GM13977 (cell line): ENCODE data around the gene RNASEH2B.

ENCODE experiments used
- DNase-seq: peaks from one replicate; pipeline ENCODE4 v3.0.0; 2012; ENCODE audit warnings: low spot score
- in situ Hi-C: fragments of 300-500 bp; cut with MboI; formaldehyde crosslinking; loops from one replicate; pipeline ENCODE4 v1.12.0; 2022; ENCODE audit warnings: low sequenced_read_pairs, low pct_unique_long_range_greater_than_20kb, mixed read lengths, inconsistent platforms; ENCODE audit not compliant: unreplicated experiment
- TF ChIP-seq, protein P1 (sequence below): IDR thresholded peaks from 2 replicates; pipeline ENCODE4 v1.5.1; 2012; ENCODE audit warnings: mild to moderate bottlenecking, control low read depth; ENCODE audit not compliant: insufficient read depth; ENCODE audit errors: extremely low read depth, missing control alignments

The RNASEH2B gene

DNA sequence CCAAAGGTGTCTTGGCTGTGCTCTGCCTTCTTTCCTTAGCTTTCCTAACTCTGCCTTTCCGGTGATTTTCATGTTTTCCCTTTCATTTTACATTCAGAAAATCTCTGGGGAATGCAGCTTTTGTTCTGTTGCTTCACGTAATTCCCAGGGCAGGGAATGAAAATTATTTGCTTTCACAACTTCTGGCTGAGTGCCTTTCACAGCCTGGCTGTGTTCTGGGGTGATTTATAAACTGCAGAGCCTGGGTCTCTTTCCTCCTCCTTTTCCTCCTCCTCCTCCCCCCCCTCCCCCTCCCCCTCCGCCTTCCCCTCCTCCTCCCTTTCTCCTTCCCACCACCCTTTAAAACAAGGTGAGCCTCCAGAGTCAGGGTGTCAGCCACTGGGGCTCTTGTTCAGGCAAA, 84.3 kb downstream of the RNASEH2B start:
- TF ChIP-seq, protein P1, sequence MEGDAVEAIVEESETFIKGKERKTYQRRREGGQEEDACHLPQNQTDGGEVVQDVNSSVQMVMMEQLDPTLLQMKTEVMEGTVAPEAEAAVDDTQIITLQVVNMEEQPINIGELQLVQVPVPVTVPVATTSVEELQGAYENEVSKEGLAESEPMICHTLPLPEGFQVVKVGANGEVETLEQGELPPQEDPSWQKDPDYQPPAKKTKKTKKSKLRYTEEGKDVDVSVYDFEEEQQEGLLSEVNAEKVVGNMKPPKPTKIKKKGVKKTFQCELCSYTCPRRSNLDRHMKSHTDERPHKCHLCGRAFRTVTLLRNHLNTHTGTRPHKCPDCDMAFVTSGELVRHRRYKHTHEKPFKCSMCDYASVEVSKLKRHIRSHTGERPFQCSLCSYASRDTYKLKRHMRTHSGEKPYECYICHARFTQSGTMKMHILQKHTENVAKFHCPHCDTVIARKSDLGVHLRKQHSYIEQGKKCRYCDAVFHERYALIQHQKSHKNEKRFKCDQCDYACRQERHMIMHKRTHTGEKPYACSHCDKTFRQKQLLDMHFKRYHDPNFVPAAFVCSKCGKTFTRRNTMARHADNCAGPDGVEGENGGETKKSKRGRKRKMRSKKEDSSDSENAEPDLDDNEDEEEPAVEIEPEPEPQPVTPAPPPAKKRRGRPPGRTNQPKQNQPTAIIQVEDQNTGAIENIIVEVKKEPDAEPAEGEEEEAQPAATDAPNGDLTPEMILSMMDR = no peak
- no peak for DNase-seq
- in situ Hi-C loops = no loop called here

DNA sequence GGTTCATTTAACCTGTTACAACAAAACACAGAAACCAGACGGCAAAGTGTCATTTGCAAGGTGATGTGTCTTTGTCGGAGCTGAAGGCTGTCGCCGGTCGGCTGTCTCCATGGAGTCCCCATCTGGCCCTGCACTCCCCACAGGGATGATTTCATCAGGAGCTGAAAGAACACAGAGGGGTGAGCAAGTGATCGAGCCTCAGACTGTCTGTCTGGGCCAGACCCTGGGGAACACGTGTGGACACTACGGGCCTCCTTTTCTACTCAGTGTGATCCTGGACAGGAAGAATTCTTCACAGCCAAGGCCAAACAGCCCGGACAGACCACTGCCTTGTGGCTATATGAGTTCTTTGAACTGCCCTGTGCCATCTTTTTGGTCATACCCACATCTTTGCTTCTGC, 85.1 kb downstream of the RNASEH2B start:
- in situ Hi-C loops = no loop called here

DNA sequence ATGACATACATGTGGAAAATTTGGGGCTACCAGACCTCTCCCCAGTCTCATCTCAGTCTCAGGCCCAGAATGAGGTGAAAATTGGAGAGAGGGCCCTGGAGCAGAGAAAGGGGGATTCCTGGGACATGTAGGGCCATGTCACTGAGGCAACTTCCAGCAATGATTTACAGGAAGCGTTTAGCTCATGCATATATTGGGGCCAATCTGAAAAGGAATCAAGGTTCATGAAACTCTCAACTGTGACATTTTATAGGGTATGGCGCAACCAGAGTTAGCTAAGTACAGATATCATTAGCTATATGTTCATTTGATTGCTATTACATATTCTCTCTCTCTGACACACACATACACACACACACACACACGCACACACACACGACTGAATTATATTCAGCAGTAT, 86.3 kb downstream of the RNASEH2B start:
- in situ Hi-C loops = no loop called here
- no peak for DNase-seq
- TF ChIP-seq, protein P1 = no peak

More for the DNA sequence above, 85.1 kb downstream of the RNASEH2B start:
- TF ChIP-seq, protein P1 = no peak
- no peak for DNase-seq

DNA sequence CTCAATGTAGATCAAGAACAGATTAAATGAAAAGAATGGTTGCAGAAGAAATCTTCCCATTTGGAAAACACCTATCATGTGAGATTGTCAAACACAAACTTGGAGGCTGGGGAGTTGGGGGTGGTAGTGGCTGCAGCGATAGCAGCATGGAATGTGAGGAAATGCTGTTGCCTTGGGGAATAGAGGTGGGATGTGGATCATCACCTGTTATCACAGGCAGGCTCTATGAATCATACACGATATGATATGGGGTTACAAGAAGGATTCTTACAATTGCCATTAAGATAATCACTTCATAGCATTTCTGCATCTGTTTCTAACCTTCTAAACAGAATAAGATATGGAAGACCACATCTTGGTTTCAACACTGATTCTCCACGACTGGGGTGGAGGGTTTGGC, 88.7 kb downstream of the RNASEH2B start:
- in situ Hi-C loops = no loop called here
- TF ChIP-seq, protein P1 = no peak
- DNase-seq = no peak

DNA sequence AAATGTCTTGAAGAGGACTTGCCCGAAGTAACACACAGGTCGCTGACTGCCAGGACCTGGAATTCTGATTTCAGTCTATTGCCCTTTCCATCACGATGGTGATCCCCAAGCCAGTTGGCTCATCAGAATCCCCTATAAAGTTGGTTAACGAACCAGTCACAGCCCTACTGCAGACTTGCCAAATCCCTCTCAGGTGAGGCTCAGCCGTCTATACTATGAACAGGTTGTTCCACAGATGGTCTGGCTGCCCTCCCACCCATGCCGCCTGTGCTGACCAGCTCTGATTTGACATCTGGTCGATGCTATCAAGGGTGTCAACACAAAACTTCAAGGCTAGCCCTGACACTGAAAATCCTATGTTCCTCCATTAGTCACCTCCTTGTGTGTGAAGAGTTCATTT, 90.0 kb downstream of the RNASEH2B start:
- in situ Hi-C loops = no loop called here
- TF ChIP-seq, protein P1 = no peak

DNA sequence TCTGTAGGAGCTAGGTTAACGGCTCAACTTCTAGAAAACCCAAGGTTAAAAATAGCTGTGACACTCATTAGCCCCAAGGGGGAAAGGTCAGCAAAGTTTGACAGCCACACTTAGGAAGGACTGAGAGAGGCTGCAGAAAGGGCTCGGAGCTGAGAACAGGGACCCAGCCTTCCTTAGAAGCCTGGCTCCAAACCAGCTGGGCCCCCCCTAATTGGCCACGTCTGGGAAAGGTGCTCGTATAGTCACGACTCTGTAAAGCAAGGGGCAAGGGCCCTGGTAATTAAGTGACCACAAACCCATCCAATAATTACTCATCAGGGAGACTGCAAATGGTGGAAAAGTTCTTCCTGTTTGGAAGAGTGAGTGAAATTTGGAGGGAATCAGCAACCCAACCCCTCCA, 90.5 kb downstream of the RNASEH2B start:
- TF ChIP-seq, protein P1 = no peak
- DNase-seq = no peak
- in situ Hi-C loops = no loop called here

More for the DNA sequence above, 90.0 kb downstream of the RNASEH2B start:
- DNase-seq = no peak
